ENCODE results near the gene GAB2. TPM values are rescaled to one million over a fixed set of nuclear protein-coding genes. Genes with fewer than 3 reads are reported as not detected.

Gene GAB2
- total and polyA plus RNA-seq, 10 of the 15 experiments (the other 5 are each of a cell fraction or from before 2014, with no cell fraction given): 0.69 to 12.6 (median 3.8) TPM

DNA sequence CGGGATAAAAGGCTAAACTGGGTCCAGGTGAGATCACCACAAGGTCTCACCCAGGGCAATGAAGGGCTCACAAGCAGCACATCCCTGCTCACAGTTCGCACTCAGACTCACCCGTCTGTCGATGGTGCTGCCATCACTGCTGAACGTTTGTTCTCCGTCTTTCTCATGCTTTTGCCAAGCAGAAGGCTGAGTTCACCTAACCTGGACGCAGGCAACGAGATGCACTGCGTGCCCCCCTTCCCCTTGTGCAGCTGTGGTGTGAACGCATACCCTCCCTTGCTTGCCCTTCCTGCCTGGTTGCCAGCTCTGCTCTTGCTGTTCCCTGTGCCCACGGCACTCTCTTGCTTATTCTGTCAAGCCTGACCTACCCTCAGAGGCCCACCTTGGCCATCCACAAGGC is 247.2 kb downstream of the GAB2 start:
- Histone ChIP-seq H3K79me2 (ENCODE audit: control insufficient read depth, insufficient read depth, low read length) (no peaks in the 10 kb centered on the region), H3K27ac (ENCODE audit: control insufficient read depth, insufficient read depth) (no peak overlapping the region), H2AFZ (ENCODE audit: control insufficient read depth, low read depth, low read length) (no peak overlapping the region), H3K4me3 (no peak overlapping the region), H3K4me1 (ENCODE audit: control insufficient read depth, insufficient read depth, low read length) (no peaks in the 10 kb centered on the region), H3K9ac (ENCODE audit: control insufficient read depth, insufficient read depth, low read length) (no peak overlapping the region), H3K27me3 (replicated peaks in 1 of 2; ENCODE audit: control insufficient read depth in 2 of 2, insufficient read depth in 2 of 2, low read length in 1 of 2) (no peaks in the 10 kb centered on the region), H4K20me1 (ENCODE audit: control insufficient read depth, insufficient read depth) (no peaks in the 10 kb centered on the region), H3K4me2 (ENCODE audit: control insufficient read depth, insufficient read depth) (no peak overlapping the region), H3K36me3 (ENCODE audit: control insufficient read depth in 2 of 2, insufficient read depth in 2 of 2, low read length in 1 of 2) (peaks cover 0 to 4% of the 10 kb centered on the region in 2 experiments; a peak in 3 of 4 replicates), H3K9me3 (replicated peaks; ENCODE audit: control insufficient read depth, insufficient read depth, low read length) (no peaks in the 10 kb centered on the region)
- intact Hi-C loops (cut with micrococcal nuclease; ENCODE audit: unreplicated experiment): no loop called here
- ChIA-PET RAD21 (ENCODE audit: unreplicated experiment) (no interaction called here), SMC1A (ENCODE audit: uncharacterized antibody, unreplicated experiment) (interaction anchor here (1.4 kb wide), 1 partner anchor 28 kb away, joined by 3 read pairs; no protein-coding TSS in a partner anchor), POLR2A (no interaction called here), CTCF (no interaction called here)
- no peak for DNase-seq (ENCODE audit: low read depth, low spot score)
- no peak for FAIRE-seq
- no TSS peak for BruUV-seq (replicated peaks)
- TF ChIP-seq DPF2 (IDR thresholded peaks at IDR 0.05) (no peak), ESRRA (IDR thresholded peaks at IDR 0.05; ENCODE audit: low read length) (no peak), TCF12 (IDR thresholded peaks at IDR 0.05; ENCODE audit: low read depth, low read length) (no peak), PRDM15 (CRISPR knock-in tag; IDR thresholded peaks at IDR 0.05) (no peak), SIX5 (IDR thresholded peaks at IDR 0.05; ENCODE audit: low read depth, low read length, severe bottlenecking) (no peak), RAD51 (IDR thresholded peaks at IDR 0.05) (no peak)
- WGBS (ENCODE audit: insufficient coverage, insufficient replicate concordance, low lambda C conversion rate, missing lambda C conversion rate): 66% methylated on average over 11 of the region's 11 CpGs
- in situ Hi-C loops (cut with MboI): no loop called here
- no peak for ATAC-seq
